ENCODE measurements around the gene FGD6. TPM values are rescaled to one million over a fixed set of nuclear protein-coding genes. Genes with fewer than 3 reads are reported as not detected.
A peak's percentile ranks its signal among the peaks of the same experiment; 100 is the strongest.

FGD6 gene
- total RNA-seq, 1 donor from 2014 or later = 17.7 TPM

GRCh38 chr12:95213928-95214327 is 3.3 kb downstream of the FGD6 start:
- intact Hi-C loops (cut with DNase I) = no loop called here
- H3K27ac ChIP-seq = peak overlapping the region; percentile 49
- H3K4me3 ChIP-seq = no peak overlapping the region
- no peaks in the 10 kb centered on the region for H3K9me3 ChIP-seq
- peaks cover 12% of the 10 kb centered on the region for H3K4me1 ChIP-seq
- no peaks in the 10 kb centered on the region for H3K27me3 ChIP-seq
- H3K36me3 ChIP-seq = no peaks in the 10 kb centered on the region
- DNase-seq (ENCODE audit: extremely low spot score in 2 of 2) = no peak
- TF ChIP-seq POLR2AphosphoS5 (IDR thresholded peaks at IDR 0.05; ENCODE audit: insufficient read depth in 1 of 2, low read depth in 1 of 2) (no peak), POLR2A (IDR thresholded peaks at IDR 0.05) (no peak), CTCF (IDR thresholded peaks at IDR 0.05) (no peak)

GRCh38 chr12:95213119-95213518 is 4.1 kb downstream of the FGD6 start:
- TF ChIP-seq CTCF (IDR thresholded peaks at IDR 0.05) = no peak
- TF ChIP-seq POLR2A (IDR thresholded peaks at IDR 0.05) = no peak
- no peak for TF ChIP-seq POLR2AphosphoS5 (IDR thresholded peaks at IDR 0.05; ENCODE audit: insufficient read depth in 1 of 2, low read depth in 1 of 2)
- Histone ChIP-seq H3K4me3 (no peak overlapping the region), H3K4me1 (peaks cover 12% of the 10 kb centered on the region), H3K27ac (peak overlapping the region; percentile 49), H3K9me3 (no peaks in the 10 kb centered on the region), H3K27me3 (no peaks in the 10 kb centered on the region), H3K36me3 (no peaks in the 10 kb centered on the region)
- intact Hi-C loops (cut with DNase I) = no loop called here
- no peak for DNase-seq (ENCODE audit: extremely low spot score in 2 of 2)

GRCh38 chr12:95212586-95212985 is 4.7 kb downstream of the FGD6 start:
- Histone ChIP-seq H3K9me3 (no peaks in the 10 kb centered on the region), H3K4me3 (no peak overlapping the region), H3K4me1 (peaks cover 12% of the 10 kb centered on the region), H3K27ac (no peak overlapping the region), H3K27me3 (no peaks in the 10 kb centered on the region), H3K36me3 (no peaks in the 10 kb centered on the region)
- no peak for DNase-seq (ENCODE audit: extremely low spot score in 2 of 2)
- TF ChIP-seq CTCF (IDR thresholded peaks at IDR 0.05) (no peak), POLR2A (IDR thresholded peaks at IDR 0.05) (no peak), POLR2AphosphoS5 (IDR thresholded peaks at IDR 0.05; ENCODE audit: insufficient read depth in 1 of 2, low read depth in 1 of 2) (no peak)
- intact Hi-C loops (cut with DNase I) = no loop called here

GRCh38 chr12:95208678-95209077 is 8.6 kb downstream of the FGD6 start:
- H3K9me3 ChIP-seq = no peaks in the 10 kb centered on the region
- intact Hi-C loops (cut with DNase I) = no loop called here
- peaks cover 29% of the 10 kb centered on the region for H3K4me1 ChIP-seq
- no peak for DNase-seq (ENCODE audit: extremely low spot score in 2 of 2)
- TF ChIP-seq POLR2AphosphoS5 (IDR thresholded peaks at IDR 0.05; ENCODE audit: insufficient read depth in 1 of 2, low read depth in 1 of 2) = no peak
- no peak for TF ChIP-seq CTCF (IDR thresholded peaks at IDR 0.05)
- TF ChIP-seq POLR2A (IDR thresholded peaks at IDR 0.05) = no peak
- no peaks in the 10 kb centered on the region for H3K27me3 ChIP-seq
- no peak overlapping the region for H3K4me3 ChIP-seq
- H3K36me3 ChIP-seq = no peaks in the 10 kb centered on the region
- H3K27ac ChIP-seq = no peak overlapping the region

GRCh38 chr12:95207407-95207806 is 9.9 kb downstream of the FGD6 start:
- TF ChIP-seq POLR2AphosphoS5 (IDR thresholded peaks at IDR 0.05; ENCODE audit: insufficient read depth in 1 of 2, low read depth in 1 of 2) (no peak), CTCF (IDR thresholded peaks at IDR 0.05) (no peak), POLR2A (IDR thresholded peaks at IDR 0.05) (no peak)
- no peaks in the 10 kb centered on the region for H3K36me3 ChIP-seq
- no peak for DNase-seq (ENCODE audit: extremely low spot score in 2 of 2)
- peaks cover 41% of the 10 kb centered on the region for H3K4me1 ChIP-seq
- H3K9me3 ChIP-seq = no peaks in the 10 kb centered on the region
- H3K27ac ChIP-seq = no peak overlapping the region
- no peaks in the 10 kb centered on the region for H3K27me3 ChIP-seq
- intact Hi-C loops (cut with DNase I) = no loop called here
- no peak overlapping the region for H3K4me3 ChIP-seq
